ENCODE measurements around the gene GPR162.

DNA sequence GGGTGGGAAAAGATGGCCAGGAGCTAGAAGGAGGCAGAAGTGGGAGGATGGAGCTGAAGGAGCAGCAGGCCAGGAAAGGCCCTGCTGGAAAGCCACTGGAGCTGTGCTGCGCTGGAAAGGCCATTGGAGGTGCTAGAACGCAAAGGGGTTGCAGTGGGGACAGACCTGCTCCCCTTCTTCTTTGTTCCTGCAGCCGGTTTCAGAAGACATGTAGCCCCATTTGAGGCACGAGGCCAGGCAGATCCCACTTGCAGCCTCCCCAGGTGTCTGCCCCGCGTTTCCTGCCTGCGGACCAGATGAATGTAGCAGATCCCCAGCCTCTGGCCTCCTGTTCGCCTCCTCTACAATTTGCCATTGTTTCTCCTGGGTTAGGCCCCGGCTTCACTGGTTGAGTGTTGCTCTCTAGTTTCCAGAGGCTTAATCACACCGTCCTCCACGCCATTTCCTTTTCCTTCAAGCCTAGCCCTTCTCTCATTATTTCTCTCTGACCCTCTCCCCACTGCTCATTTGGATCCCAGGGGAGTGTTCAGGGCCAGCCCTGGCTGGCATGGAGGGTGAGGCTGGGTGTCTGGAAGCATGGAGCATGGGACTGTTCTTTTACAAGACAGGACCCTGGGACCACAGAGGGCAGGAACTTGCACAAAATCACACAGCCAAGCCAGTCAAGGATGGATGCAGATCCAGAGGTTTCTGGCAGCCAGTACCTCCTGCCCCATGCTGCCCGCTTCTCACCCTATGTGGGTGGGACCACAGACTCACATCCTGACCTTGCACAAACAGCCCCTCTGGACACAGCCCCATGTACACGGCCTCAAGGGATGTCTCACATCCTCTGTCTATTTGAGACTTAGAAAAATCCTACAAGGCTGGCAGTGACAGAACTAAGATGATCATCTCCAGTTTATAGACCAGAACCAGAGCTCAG, 2.3 kb upstream of the GPR162 start:
- TF ChIP-seq, protein P1, sequence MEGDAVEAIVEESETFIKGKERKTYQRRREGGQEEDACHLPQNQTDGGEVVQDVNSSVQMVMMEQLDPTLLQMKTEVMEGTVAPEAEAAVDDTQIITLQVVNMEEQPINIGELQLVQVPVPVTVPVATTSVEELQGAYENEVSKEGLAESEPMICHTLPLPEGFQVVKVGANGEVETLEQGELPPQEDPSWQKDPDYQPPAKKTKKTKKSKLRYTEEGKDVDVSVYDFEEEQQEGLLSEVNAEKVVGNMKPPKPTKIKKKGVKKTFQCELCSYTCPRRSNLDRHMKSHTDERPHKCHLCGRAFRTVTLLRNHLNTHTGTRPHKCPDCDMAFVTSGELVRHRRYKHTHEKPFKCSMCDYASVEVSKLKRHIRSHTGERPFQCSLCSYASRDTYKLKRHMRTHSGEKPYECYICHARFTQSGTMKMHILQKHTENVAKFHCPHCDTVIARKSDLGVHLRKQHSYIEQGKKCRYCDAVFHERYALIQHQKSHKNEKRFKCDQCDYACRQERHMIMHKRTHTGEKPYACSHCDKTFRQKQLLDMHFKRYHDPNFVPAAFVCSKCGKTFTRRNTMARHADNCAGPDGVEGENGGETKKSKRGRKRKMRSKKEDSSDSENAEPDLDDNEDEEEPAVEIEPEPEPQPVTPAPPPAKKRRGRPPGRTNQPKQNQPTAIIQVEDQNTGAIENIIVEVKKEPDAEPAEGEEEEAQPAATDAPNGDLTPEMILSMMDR (IDR thresholded peaks at IDR 0.05): no peak
- TF ChIP-seq POLR2AphosphoS5 (IDR thresholded peaks at IDR 0.05) (no peak), POLR2A (IDR thresholded peaks at IDR 0.05; ENCODE audit: low read depth) (no peak)

All from esophagus muscularis mucosa (tissue), 3 donors.